ENCODE measurements around the gene PDCL2. TPM values are rescaled to one million over a fixed set of nuclear protein-coding genes. Genes with fewer than 3 reads are reported as not detected.

PDCL2 gene
- total RNA-seq, 2 donors from 2014 or later = not detected

Other genes starting within 250 kb of the PDCL2 start
- gene SRD5A3, start 246.0 kb downstream of the PDCL2 start, total RNA-seq = 10 to 100 TPM in 1 of 2 donors, 1 to 10 TPM in 1; 9.7 to 10.0 TPM
- gene TMEM165, start 196.3 kb downstream of the PDCL2 start, total RNA-seq = 100 to 1,000 TPM; 132 to 149 TPM
- 10 to 100 TPM; 35.2 to 45.1 TPM for gene CLOCK, start 45.3 kb downstream of the PDCL2 start, total RNA-seq
- gene NMU, start 44.1 kb upstream of the PDCL2 start, total RNA-seq = not detected
- gene EXOC1L, start 227.5 kb upstream of the PDCL2 start, total RNA-seq = not detected